ENCODE data around the gene CNGB1.

Gene CNGB1

DNA sequence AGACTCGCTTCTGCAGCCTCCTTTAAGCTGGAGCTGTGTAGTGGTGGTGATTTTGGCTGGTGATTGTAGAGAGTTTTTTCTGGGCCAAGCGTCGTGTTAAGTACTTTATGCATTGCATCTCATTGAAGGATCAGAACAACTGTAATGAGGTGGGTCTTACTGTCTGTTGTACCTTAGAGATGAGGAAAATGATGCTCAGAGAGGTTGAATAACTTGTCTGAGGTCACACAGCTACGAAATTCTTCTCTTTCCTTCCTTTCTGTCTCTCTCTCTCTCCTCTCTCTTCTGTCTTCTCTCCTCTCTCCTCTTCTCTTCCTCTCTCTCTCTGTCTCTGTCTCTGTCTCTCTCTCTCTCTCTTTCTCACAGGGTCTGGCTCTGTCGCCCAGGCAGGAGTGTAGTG is 82.8 kb downstream of the CNGB1 start:
- Mint-ChIP-seq H3K27me3 (ENCODE audit: low read depth) (peaks cover 52% of the 10 kb centered on the region), H3K9me3 (no peaks in the 10 kb centered on the region), H3K27ac (no peak overlapping the region), H3K4me3 (no peak overlapping the region), H3K36me3 (ENCODE audit: low read depth) (no peaks in the 10 kb centered on the region), H3K4me1 (peaks cover 5% of the 10 kb centered on the region)
- TF ChIP-seq, protein P1, sequence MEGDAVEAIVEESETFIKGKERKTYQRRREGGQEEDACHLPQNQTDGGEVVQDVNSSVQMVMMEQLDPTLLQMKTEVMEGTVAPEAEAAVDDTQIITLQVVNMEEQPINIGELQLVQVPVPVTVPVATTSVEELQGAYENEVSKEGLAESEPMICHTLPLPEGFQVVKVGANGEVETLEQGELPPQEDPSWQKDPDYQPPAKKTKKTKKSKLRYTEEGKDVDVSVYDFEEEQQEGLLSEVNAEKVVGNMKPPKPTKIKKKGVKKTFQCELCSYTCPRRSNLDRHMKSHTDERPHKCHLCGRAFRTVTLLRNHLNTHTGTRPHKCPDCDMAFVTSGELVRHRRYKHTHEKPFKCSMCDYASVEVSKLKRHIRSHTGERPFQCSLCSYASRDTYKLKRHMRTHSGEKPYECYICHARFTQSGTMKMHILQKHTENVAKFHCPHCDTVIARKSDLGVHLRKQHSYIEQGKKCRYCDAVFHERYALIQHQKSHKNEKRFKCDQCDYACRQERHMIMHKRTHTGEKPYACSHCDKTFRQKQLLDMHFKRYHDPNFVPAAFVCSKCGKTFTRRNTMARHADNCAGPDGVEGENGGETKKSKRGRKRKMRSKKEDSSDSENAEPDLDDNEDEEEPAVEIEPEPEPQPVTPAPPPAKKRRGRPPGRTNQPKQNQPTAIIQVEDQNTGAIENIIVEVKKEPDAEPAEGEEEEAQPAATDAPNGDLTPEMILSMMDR (IDR thresholded peaks at IDR 0.05; ENCODE audit: unreplicated experiment in 3 of 3), result no peak

DNA sequence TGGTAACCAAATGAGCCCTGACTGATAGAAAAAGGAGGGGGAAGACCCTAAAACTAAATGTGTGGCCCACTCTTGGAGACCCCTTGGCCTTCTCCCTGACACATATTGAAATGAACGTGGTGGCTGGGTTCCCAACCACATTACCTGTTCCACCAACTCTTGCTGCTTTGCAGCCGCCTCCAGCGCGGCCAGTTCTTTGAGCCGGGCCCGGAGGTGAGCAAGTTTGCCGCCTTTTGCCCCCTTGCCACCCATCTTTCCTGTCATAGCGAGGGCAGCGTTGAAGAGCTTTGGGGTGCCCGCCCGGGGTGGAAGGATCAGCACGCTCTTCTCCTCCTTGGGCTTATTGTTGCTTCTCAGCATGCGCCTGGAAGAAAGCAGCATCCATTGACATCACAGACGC is 83.2 kb downstream of the CNGB1 start:
- H3K27me3 Mint-ChIP-seq (ENCODE audit: low read depth), result peaks cover 52% of the 10 kb centered on the region
- no peaks in the 10 kb centered on the region for H3K36me3 Mint-ChIP-seq (ENCODE audit: low read depth)
- H3K9me3 Mint-ChIP-seq, result no peaks in the 10 kb centered on the region
- peaks cover 5% of the 10 kb centered on the region for H3K4me1 Mint-ChIP-seq
- TF ChIP-seq, protein P1 (IDR thresholded peaks at IDR 0.05; ENCODE audit: unreplicated experiment in 3 of 3), result no peak
- no peak overlapping the region for H3K27ac Mint-ChIP-seq
- H3K4me3 Mint-ChIP-seq, result no peak overlapping the region

DNA sequence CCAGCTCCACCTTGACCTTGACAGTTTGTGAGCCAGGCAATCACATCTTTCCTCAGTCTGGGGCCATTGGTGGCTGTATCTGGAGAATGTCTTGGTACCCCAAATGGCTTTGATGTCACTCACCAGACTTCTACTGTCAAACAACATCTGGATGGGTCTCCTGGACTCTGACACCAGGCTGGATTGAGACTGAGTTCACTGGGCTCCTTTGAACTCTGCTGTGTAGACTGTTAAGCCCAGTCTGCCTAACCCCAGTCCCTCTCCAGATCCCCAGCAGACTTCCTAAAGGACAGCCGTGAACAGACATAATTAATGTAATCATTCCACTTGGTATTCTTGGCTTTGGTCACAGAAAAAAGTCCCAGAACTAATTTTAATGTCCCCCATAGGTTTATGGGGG is 84.5 kb downstream of the CNGB1 start:
- Mint-ChIP-seq H3K27ac (no peak overlapping the region), H3K9me3 (no peaks in the 10 kb centered on the region), H3K4me3 (no peak overlapping the region), H3K36me3 (ENCODE audit: low read depth) (no peaks in the 10 kb centered on the region), H3K4me1 (peaks cover 5% of the 10 kb centered on the region), H3K27me3 (ENCODE audit: low read depth) (peaks cover 60% of the 10 kb centered on the region)
- TF ChIP-seq, protein P1 (IDR thresholded peaks at IDR 0.05; ENCODE audit: unreplicated experiment in 3 of 3), result no peak

DNA sequence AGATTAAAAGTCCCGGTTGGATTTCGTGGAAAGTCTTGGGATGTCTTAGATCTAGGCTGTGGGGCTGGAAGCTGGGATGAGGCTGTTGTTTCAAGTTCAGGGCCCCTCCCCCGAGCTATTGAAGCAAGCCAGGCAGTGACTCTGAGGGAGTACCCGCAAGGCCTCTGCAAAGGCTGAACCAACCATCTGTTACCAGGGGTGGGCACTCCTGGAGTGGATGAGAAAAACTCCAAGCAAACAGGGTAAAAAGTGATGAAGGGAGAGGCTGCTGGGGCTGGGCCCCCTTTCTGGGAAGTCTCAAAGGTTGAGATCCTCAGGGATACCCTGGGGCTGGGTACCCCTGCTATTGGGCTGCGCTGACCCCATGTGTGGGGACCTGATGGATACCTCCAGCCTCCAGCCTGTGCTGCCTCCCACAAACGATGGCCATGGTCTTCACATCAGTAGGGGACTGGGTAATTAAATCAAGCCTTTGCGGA is 86.2 kb downstream of the CNGB1 start:
- peaks cover 60% of the 10 kb centered on the region for H3K27me3 Mint-ChIP-seq (ENCODE audit: low read depth)
- H3K4me1 Mint-ChIP-seq, result peaks cover 5% of the 10 kb centered on the region
- no peak overlapping the region for H3K27ac Mint-ChIP-seq
- no peak overlapping the region for H3K4me3 Mint-ChIP-seq
- no peaks in the 10 kb centered on the region for H3K36me3 Mint-ChIP-seq (ENCODE audit: low read depth)
- H3K9me3 Mint-ChIP-seq, result no peaks in the 10 kb centered on the region
- TF ChIP-seq, protein P1 (IDR thresholded peaks at IDR 0.05; ENCODE audit: unreplicated experiment in 3 of 3), result no peak

DNA sequence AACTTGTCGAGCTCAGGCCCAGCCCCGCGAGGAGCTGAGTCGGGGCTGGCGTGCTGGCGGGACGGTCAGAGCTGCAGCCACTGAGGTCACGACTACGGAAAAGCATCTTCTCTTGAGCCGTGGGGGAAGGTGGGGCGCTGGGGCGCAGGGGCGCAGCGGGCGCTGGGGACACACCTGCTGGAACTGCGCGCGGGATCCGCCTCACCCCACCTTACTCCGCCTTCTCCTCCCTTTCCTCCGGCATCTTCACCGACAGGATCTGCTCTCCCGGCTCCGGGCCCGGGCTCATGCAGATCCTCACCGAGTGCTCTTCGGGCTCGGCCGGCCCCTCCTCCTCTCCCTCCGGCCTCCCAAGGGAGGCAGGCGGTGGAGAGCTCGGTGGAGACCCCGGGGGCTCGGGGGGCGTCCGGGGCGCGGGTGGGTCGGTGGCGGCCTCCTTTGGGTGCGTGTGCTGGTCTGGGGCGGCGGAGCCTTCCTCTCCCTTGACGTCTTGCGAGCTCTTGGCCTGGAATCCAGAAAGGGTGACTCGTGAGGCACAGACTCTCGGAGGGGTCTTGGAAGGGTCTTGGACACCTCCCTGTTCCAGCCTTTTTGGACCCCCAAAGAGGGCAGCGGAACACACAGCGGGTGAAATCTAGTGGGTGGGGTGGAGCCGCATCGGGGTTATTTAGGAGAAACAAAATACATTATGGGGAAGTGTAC is 86.8 kb downstream of the CNGB1 start:
- H3K4me3 Mint-ChIP-seq, result no peak overlapping the region

More for the DNA sequence above, 86.8 kb downstream of the CNGB1 start:
- no peaks in the 10 kb centered on the region for H3K9me3 Mint-ChIP-seq
- peaks cover 5% of the 10 kb centered on the region for H3K4me1 Mint-ChIP-seq
- H3K27me3 Mint-ChIP-seq (ENCODE audit: low read depth), result peaks cover 62% of the 10 kb centered on the region
- no peaks in the 10 kb centered on the region for H3K36me3 Mint-ChIP-seq (ENCODE audit: low read depth)
- TF ChIP-seq, protein P1 (IDR thresholded peaks at IDR 0.05; ENCODE audit: unreplicated experiment in 3 of 3), result no peak
- H3K27ac Mint-ChIP-seq, result no peak overlapping the region

All from nephron (organoid).